Peyer's patch (tissue), 4 donors: Measurements from ENCODE around the gene EMC10. TPM values are rescaled to one million over a fixed set of nuclear protein-coding genes. Genes with fewer than 3 reads are reported as not detected.
A peak's percentile ranks its signal among the peaks of the same experiment; 100 is the strongest.

ENCODE experiments used
- DNase-seq, 3 donors: peaks; one replicate each; pipeline ENCODE4 v3.0.0-alpha.2; 2017 to 2019
- H3K27ac ChIP-seq, 4 donors: fragments of 200-600 bp; sonication (generic); one replicate each; pipeline ENCODE4 v1.5.1; 2016 to 2019
- H3K27me3 ChIP-seq, 2 donors: fragments of 200-600 bp; sonication (generic); one replicate each; pipeline ENCODE4 v1.5.1; 2019
- H3K36me3 ChIP-seq, 3 donors: fragments of 200-600 bp; sonication (generic); one replicate each; pipeline ENCODE4 v1.5.1; 2016 to 2019
- H3K4me1 ChIP-seq, 4 donors: fragments of 200-600 bp; sonication (generic); one replicate each; pipeline ENCODE4 v1.5.1; 2016 to 2019
- H3K4me3 ChIP-seq, 4 donors: fragments of 200-600 bp; sonication (generic); 1 replicate in 3 of 4; 2 replicates in 1 of 4; pipeline ENCODE4 v1.5.1; 2016 to 2019; ENCODE audit warnings: mild to moderate bottlenecking in 1 of 4
- H3K9me3 ChIP-seq, 4 donors: fragments of 200-600 bp; sonication (generic); one replicate each; pipeline ENCODE4 v1.5.1; 2016 to 2019; ENCODE audit warnings: mild to moderate bottlenecking in 1 of 4
- CTCF ChIP-seq, 6 experiments: fragments of 450-650 bp in 4 of 6; fragments of 200-600 bp in 2 of 6; sonication (generic) in 1 of 6; IDR thresholded peaks; one replicate each; pipeline ENCODE4 v1.5.1; 2017 to 2019; ENCODE audit warnings: antibody characterized with exemption in 6 of 6, mild to moderate bottlenecking in 3 of 6, moderate library complexity in 1 of 6
- POLR2A ChIP-seq, 2 donors: fragments of 450-650 bp; IDR thresholded peaks; one replicate each; pipeline ENCODE4 v1.5.1; 2017; ENCODE audit warnings: antibody characterized with exemption in 2 of 2, mild to moderate bottlenecking in 2 of 2, moderate library complexity in 2 of 2
- total RNA-seq, 4 donors: library from RNA; depleted of rRNA; stranded (reverse); fragments of >200 nt; gene quantifications; one replicate each; pipeline ENCODE4 v1.1.0, GENCODE V29; 2016

Gene EMC10
- total RNA-seq, 4 donors from 2014 or later: 63.5 to 134 (median 117) TPM

DNA sequence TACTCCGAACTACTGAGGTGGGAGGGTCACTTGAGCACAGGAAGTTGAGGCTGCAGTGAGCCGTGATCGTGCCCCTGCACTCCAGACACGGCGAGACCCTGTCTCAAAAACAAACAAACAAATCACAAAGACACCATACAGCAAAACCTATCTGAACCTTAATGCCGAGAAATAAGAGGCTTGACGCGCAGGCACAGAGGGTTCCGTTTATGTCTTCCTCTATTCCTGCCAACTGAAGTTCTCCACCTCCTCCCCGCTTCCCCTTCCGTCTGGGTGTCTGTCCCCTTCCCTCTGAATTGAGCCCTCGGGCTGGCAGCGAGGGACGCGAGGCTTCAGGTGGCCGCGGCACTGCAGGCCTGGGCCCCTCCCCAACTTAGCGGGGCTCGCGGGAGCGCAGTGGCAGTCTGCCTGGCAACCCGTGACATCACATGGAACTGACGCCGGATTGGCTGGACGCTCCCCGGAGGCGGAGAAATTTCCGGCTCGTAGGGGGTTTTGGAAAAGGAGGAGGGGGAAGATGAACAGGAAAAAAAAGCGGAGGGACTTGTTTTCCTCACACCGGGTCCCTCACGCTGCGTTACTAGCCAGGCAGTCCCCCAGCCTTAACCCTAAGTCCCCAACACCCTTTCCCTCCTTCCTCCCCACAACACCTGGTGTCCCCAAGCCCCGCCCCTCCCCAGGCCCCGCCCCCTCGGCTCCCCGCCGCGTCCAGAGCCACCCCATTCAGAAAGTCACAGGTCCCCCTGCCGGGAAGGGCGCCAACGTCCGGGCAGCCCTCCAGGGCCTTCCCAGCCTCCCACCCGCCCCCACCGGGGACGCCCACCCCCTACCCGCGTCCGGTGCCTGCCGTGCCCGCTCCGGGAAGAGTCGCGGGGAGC lies 44.7 kb upstream of the EMC10 start:
- TF ChIP-seq POLR2A (IDR thresholded peaks at IDR 0.05): peak in 1 of 2 donors; percentile 25
- TF ChIP-seq CTCF (IDR thresholded peaks at IDR 0.05): no peak
- Histone ChIP-seq H3K9me3 (no peaks in the 10 kb centered on the region), H3K4me1 (peaks cover 0 to 25% (median 17%) of the 10 kb centered on the region in 4 donors), H3K4me3 (peak overlapping the region; percentile 57 to 76 (median 70)), H3K36me3 (no peaks in the 10 kb centered on the region), H3K27me3 (peaks cover 0 to 11% of the 10 kb centered on the region in 2 donors), H3K27ac (peak overlapping the region; percentile 41 to 81 (median 69))
- peak; percentile 84 to 93 (median 92) for DNase-seq

DNA sequence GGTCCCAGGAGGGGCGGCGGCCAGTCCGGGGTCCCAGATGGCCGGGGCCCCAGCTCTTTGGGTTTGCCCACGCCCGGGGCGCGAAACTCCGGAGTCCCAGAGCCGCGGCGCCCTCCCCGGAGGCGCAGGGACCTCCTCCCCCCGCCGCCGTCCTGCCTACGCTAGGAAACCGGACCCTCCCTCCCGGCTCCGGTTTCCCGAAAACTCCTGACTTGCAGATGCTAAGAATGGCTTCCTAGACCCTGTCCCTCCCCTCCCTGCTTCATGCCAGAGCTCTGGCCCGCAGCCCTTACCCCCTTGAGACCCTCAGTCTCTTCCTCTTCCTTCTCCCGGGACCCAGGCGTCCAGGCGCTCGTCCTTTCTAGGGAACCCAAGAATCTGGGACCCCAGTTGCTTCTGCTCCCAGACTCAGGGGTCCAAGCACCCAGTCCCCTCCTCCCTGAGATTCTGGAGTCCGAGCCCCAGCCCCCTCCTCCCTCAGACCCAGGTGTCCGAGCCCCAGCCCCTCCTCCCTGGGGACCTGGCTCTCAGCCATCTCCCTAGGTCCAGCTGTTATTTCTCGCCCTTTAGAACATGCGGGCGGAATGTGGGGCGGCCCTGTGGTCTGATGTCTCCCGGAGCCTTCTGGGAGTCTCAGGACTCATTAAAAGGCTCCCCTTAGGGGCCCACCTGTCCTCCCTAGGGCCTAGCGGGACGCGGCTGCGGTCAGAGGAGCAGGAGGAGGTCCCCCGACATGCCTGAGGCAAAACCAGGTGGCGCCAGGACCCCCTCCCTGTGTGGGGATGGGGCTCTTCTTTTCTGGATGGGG lies 43.9 kb upstream of the EMC10 start, which contains the start of gene MYBPC2:
Gene MYBPC2, plus strand, starts transcription at position 672 of the 808 bp plus-strand sequence. Its CDS starts 62 bp downstream, at position 734.
- peaks cover 0 to 25% (median 17%) of the 10 kb centered on the region in 4 donors for H3K4me1 ChIP-seq
- H3K4me3 ChIP-seq: peak within 1 kb of the TSS; percentile 57 to 76 (median 70)
- H3K9me3 ChIP-seq: no peaks in the 10 kb centered on the region
- peak in 1 of 3 donors; percentile 40 for DNase-seq
- peaks cover 0 to 11% of the 10 kb centered on the region in 2 donors for H3K27me3 ChIP-seq
- peak within 1 kb of the TSS; percentile 41 to 81 (median 69) for H3K27ac ChIP-seq
- no peak for TF ChIP-seq CTCF (IDR thresholded peaks at IDR 0.05)
- no peak for TF ChIP-seq POLR2A (IDR thresholded peaks at IDR 0.05)
- no peaks in the 10 kb centered on the region for H3K36me3 ChIP-seq

- Histone ChIP-seq H3K36me3 (no peaks in the 10 kb centered on the region), H3K27ac (peak overlapping the region in 1 of 4 donors; percentile 81), H3K4me3 (no peak overlapping the region), H3K27me3 (peaks cover 0 to 11% of the 10 kb centered on the region in 2 donors), H3K9me3 (no peaks in the 10 kb centered on the region), H3K4me1 (peaks cover 0 to 25% (median 17%) of the 10 kb centered on the region in 4 donors)
- TF ChIP-seq CTCF (IDR thresholded peaks at IDR 0.05): no peak
- no peak for TF ChIP-seq POLR2A (IDR thresholded peaks at IDR 0.05)
- DNase-seq: peak in 1 of 3 donors; percentile 33
These were observed 42.8 kb upstream of the EMC10 start for GRCh38 chr19:50433201-50434180.

DNA sequence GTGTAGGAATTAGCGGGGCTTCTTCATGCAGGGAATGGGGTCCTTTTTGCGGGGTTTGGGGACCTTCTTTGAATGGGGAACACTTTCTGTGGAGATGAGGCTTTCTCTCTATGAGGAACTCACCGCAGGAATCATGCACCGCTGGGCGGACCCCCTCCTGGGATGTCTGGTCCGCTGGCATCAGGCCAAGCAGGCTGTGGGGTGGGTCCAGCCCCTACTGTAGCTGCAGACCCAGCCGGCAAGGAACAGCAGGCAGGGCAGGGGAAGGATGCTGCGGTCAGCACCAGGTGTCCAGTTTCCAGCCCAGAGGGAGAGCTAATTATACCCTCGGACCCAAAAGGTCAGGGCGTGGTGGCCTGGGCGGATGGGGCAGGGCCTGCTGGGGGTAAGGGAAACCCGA lies 41.8 kb upstream of the EMC10 start:
- TF ChIP-seq CTCF (IDR thresholded peaks at IDR 0.05) (no peak), POLR2A (IDR thresholded peaks at IDR 0.05) (no peak)
- peak; percentile 39 to 86 (median 83) for DNase-seq
- H3K4me1 ChIP-seq: peaks cover 0 to 25% (median 17%) of the 10 kb centered on the region in 4 donors
- H3K27me3 ChIP-seq: peaks cover 0 to 11% of the 10 kb centered on the region in 2 donors
- no peaks in the 10 kb centered on the region for H3K36me3 ChIP-seq
- peak overlapping the region in 1 of 4 donors; percentile 15 for H3K27ac ChIP-seq
- no peak overlapping the region for H3K4me3 ChIP-seq
- H3K9me3 ChIP-seq: no peaks in the 10 kb centered on the region
